GM12878 (cell line): ENCODE data around the gene STPG3. TPM values are rescaled to one million over a fixed set of nuclear protein-coding genes. Genes with fewer than 3 reads are reported as not detected.

ENCODE experiments used
- ASH2L ChIP-seq: fragments of 300-600, 200-600 bp; sonication (generic); IDR thresholded peaks from 2 replicates; pipeline ENCODE4 v1.6.1; 2017; ENCODE audit warnings: low read depth, mild to moderate bottlenecking, borderline replicate concordance
- BACH1 ChIP-seq: fragments of 450-650 bp; IDR thresholded peaks from 2 replicates; pipeline ENCODE4 v1.6.1; 2017; ENCODE audit warnings: mild to moderate bottlenecking, borderline replicate concordance
- BCL3 ChIP-seq: IDR thresholded peaks from 2 replicates; pipeline ENCODE4 v1.6.1; 2011; ENCODE audit warnings: borderline replicate concordance, low read depth, mild to moderate bottlenecking, moderate library complexity, low read length; ENCODE audit not compliant: insufficient read depth, poor library complexity, severe bottlenecking
- BCLAF1 ChIP-seq: fragments of 450-650 bp; IDR thresholded peaks from 2 replicates; pipeline ENCODE4 v1.6.1; 2017; ENCODE audit warnings: antibody characterized with exemption, mild to moderate bottlenecking, moderate library complexity
- CTCF ChIP-seq, 3 experiments: IDR thresholded peaks in 2 of 3; conservative IDR thresholded peaks in 1 of 3; 2 replicates each; pipeline ENCODE4 v1.5.1; 2011; ENCODE audit warnings: low read depth in 3 of 3, low read length in 3 of 3, mild to moderate bottlenecking in 3 of 3, control low read depth in 2 of 3, moderate library complexity in 2 of 3, inconsistent platforms in 1 of 3, mixed read lengths in 1 of 3; ENCODE audit not compliant: control insufficient read depth in 2 of 3, insufficient read depth in 1 of 3; ENCODE audit errors: extremely low read depth in 1 of 3
- ETV6 ChIP-seq, 2 experiments: fragments of 450-650 bp in 1 of 2; IDR thresholded peaks in 1 of 2; conservative IDR thresholded peaks in 1 of 2; 2 replicates each; pipeline ENCODE4 v1.6.1; 2014; ENCODE audit warnings: antibody characterized with exemption in 1 of 2, borderline replicate concordance in 1 of 2, low read depth in 1 of 2, mild to moderate bottlenecking in 1 of 2, moderate library complexity in 1 of 2
- FOS ChIP-seq: IDR thresholded peaks from 3 replicates; pipeline ENCODE4 v1.6.1; 2011; ENCODE audit warnings: borderline replicate concordance; ENCODE audit not compliant: insufficient read length; ENCODE audit errors: extremely low read depth
- JUNB ChIP-seq: IDR thresholded peaks from 2 replicates; pipeline ENCODE4 v1.6.1; 2016; ENCODE audit warnings: antibody characterized with exemption, mild to moderate bottlenecking
- NFIC ChIP-seq: IDR thresholded peaks from 2 replicates; pipeline ENCODE4 v1.6.1; 2012; ENCODE audit warnings: low read depth, mild to moderate bottlenecking, inconsistent platforms, low read length, moderate library complexity
- NFXL1 ChIP-seq: fragments of 450-650 bp; IDR thresholded peaks from 2 replicates; pipeline ENCODE4 v1.6.1; 2017; ENCODE audit warnings: antibody characterized with exemption, mild to moderate bottlenecking, borderline replicate concordance
- POLR2AphosphoS2 ChIP-seq: IDR thresholded peaks from 2 replicates; pipeline ENCODE4 v1.6.1; 2011; ENCODE audit warnings: low read depth, mild to moderate bottlenecking, low read length, improper control_type of control experiment, moderate library complexity
- RCOR1 ChIP-seq: conservative IDR thresholded peaks from 2 replicates; pipeline ENCODE4 v1.6.1; 2012; ENCODE audit warnings: low read depth, low read length, improper control_type of control experiment
- TCF7 ChIP-seq: IDR thresholded peaks from 2 replicates; pipeline ENCODE4 v1.6.1; 2014; ENCODE audit warnings: antibody characterized with exemption, borderline replicate concordance
- YY1 ChIP-seq: IDR thresholded peaks from 2 replicates; pipeline ENCODE4 v1.6.1; 2011; ENCODE audit warnings: low read depth, mild to moderate bottlenecking, low read length
- ZNF592 ChIP-seq: fragments of 450-650 bp; IDR thresholded peaks from 2 replicates; pipeline ENCODE4 v1.6.1; 2017; ENCODE audit warnings: mild to moderate bottlenecking, moderate library complexity
- polyA plus RNA-seq, 11 experiments: library from polyadenylated mRNA; depleted of rRNA in 4 of 11; unstranded in 6 of 11; stranded (reverse) in 5 of 11; fragments of >200 nt; fragmentation: Nextera tagmentation in 4 of 11; fragmentation: Illumina TruSeq in 1 of 11; extraction: Ambion mirVana in 4 of 11; extraction: Trizol in 1 of 11; gene quantifications; 1 replicate in 1 of 11; 2 replicates in 10 of 11; pipeline versions ENCODE4 v1.2.1 to v1.2.3, GENCODE V29; 2011 to 2016; ENCODE audit warnings: inconsistent platforms in 2 of 11, missing spikeins in 2 of 11, low read depth in 1 of 11
- total RNA-seq, 4 experiments: library from RNA; depleted of rRNA in 3 of 4; stranded (reverse); fragments of >200 nt in 3 of 4; fragmentation: Illumina TruSeq in 1 of 4; extraction: Trizol in 1 of 4; gene quantifications; 2 replicates each; pipeline versions ENCODE4 v1.2.1 to v1.2.3, GENCODE V29; 2013 to 2021

The STPG3 gene
- total and polyA plus RNA-seq, 10 of the 15 experiments (the other 5 are each of a cell fraction or from before 2014, with no cell fraction given) = not detected

GRCh38 chr9:137295238-137295811 lies 44.2 kb downstream of the STPG3 start (continued):
- TF ChIP-seq BCLAF1 (no peak), FOS (no peak), ASH2L (no peak), RCOR1 (no peak), TCF7 (no peak), BCL3 (no peak), POLR2AphosphoS2 (no peak), NFIC (no peak), JUNB (no peak), ZNF592 (no peak), ETV6 (conservative IDR thresholded peaks at IDR 0.05 in 1 of 2, IDR thresholded peaks at IDR 0.05 in 1 of 2; ENCODE audit: borderline replicate concordance in 1 of 2, low read depth in 1 of 2) (no peak), BACH1 (peak; percentile 73; the same call in 1 of the 2 replicates), YY1 (peak; percentile 63), CTCF (IDR thresholded peaks at IDR 0.05 in 2 of 3, conservative IDR thresholded peaks at IDR 0.05 in 1 of 3; ENCODE audit: control insufficient read depth in 2 of 3, extremely low read depth in 1 of 3, insufficient read depth in 1 of 3, low read depth in 3 of 3, low read length in 3 of 3) (peak; percentile 50 to 69 (median 53); a peak in 5 of 6 replicates), NFXL1 (no peak)
